Endodermal cell (in vitro differentiated cells): Measurements from ENCODE around the gene CDK9. TPM values are rescaled to one million over a fixed set of nuclear protein-coding genes. Genes with fewer than 3 reads are reported as not detected.

Experiments used
- DNase-seq: peaks from one replicate; pipeline ENCODE4 v3.0.0-alpha.2; 2017
- H3K27ac ChIP-seq: 2 replicates; pipeline ENCODE4 v1.5.1; 2013; ENCODE audit warnings: mild to moderate bottlenecking, low read depth, low read length, moderate library complexity
- H3K27me3 ChIP-seq: 2 replicates; pipeline ENCODE4 v1.6.1; 2013; ENCODE audit warnings: mild to moderate bottlenecking, low read length, moderate library complexity; ENCODE audit not compliant: insufficient read depth, control insufficient read depth, poor library complexity, severe bottlenecking
- H3K36me3 ChIP-seq: 2 replicates; pipeline ENCODE4 v1.7.0; 2013; ENCODE audit warnings: mild to moderate bottlenecking, low read length, moderate library complexity; ENCODE audit not compliant: control insufficient read depth, insufficient read depth
- H3K4me1 ChIP-seq: one replicate; pipeline ENCODE4 v1.7.0; 2013; ENCODE audit warnings: low read length; ENCODE audit not compliant: control insufficient read depth, insufficient read depth
- H3K4me3 ChIP-seq: 2 replicates; pipeline ENCODE4 v1.5.1; 2013; ENCODE audit warnings: mild to moderate bottlenecking, low read length, moderate library complexity
- H3K9ac ChIP-seq: 2 replicates; pipeline ENCODE4 v1.6.1; 2013; ENCODE audit warnings: mild to moderate bottlenecking, low read length, moderate library complexity; ENCODE audit not compliant: poor library complexity, severe bottlenecking; ENCODE audit errors: extremely low read depth
- H3K9me3 ChIP-seq: 2 replicates; pipeline ENCODE4 v1.6.1; 2013; ENCODE audit warnings: mild to moderate bottlenecking, low read length, moderate library complexity; ENCODE audit not compliant: control insufficient read depth
- H3K27ac Mint-ChIP-seq: 2 replicates; pipeline ENCODE4 v1.8.0; 2020; ENCODE audit warnings: mixed read lengths
- H3K27me3 Mint-ChIP-seq: 2 replicates; pipeline ENCODE4 v1.8.0; 2021; ENCODE audit warnings: mild to moderate bottlenecking, mixed read lengths; ENCODE audit not compliant: insufficient read depth
- H3K36me3 Mint-ChIP-seq: 2 replicates; pipeline ENCODE4 v1.8.0; 2020; ENCODE audit warnings: low read depth, mixed read lengths
- H3K4me1 Mint-ChIP-seq: 2 replicates; pipeline ENCODE4 v1.8.0; 2020; ENCODE audit warnings: mixed read lengths
- H3K4me3 Mint-ChIP-seq: 2 replicates; pipeline ENCODE4 v1.8.0; 2020; ENCODE audit warnings: mild to moderate bottlenecking, moderate library complexity, mixed read lengths
- H3K9me3 Mint-ChIP-seq: 2 replicates; pipeline ENCODE4 v1.8.0; 2020; ENCODE audit warnings: mild to moderate bottlenecking, mixed read lengths
- WGBS, 2 experiments: methylation state at CpG; one replicate each; pipeline versions ENCODE4 v1.1.5 to v1.1.7; 2013; ENCODE audit warnings: missing lambda C conversion rate in 2 of 2, mixed read lengths in 1 of 2; ENCODE audit not compliant: insufficient coverage in 1 of 2, insufficient read length in 1 of 2; 5-methylcytosine and 5-hydroxymethylcytosine counted together
- total RNA-seq, 2 donors: library from RNA; stranded (reverse); fragmentation: NEBNext Ultra II Directional in 1 of 2; extraction: Animal tissue kit (Norgen Biotek cat#: 25700) in 1 of 2; gene quantifications; 2 replicates in 1 of 2; 3 replicates in 1 of 2; pipeline ENCODE4 v1.2.1, GENCODE V29; 2021
- TF ChIP-seq, protein P1 (sequence below): fragments of 200-600 bp; sonication (generic); conservative IDR thresholded peaks from 2 replicates; pipeline ENCODE4 v1.5.0; 2021; ENCODE audit warnings: antibody characterized with exemption, mild to moderate bottlenecking

Gene CDK9
- total RNA-seq, 2 donors from 2014 or later, result 97.1 to 101 TPM

DNA sequence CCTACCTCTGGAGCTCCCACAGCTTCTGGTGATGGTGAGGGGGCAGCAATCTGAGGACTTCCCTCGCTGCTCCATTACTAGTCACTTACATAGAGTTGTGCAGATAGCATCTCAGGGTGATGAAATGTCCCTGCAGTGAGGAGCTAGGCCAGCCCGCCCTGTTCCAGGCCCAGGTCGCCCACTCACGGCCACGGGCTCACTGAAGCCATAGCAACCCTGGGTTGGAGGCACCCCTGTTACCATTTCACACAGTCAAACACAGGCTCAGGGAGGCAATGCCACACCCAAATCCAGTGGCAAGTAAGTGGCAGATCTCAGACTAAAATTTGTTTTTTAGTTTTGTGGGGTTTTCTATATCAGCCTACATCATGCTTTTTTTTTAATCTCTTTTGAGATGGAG, 27.0 kb upstream of the CDK9 start:
- peaks cover 26% of the 10 kb centered on the region for H3K27me3 ChIP-seq
- no peaks in the 10 kb centered on the region for H3K36me3 Mint-ChIP-seq
- no peaks in the 10 kb centered on the region for H3K36me3 ChIP-seq
- H3K4me1 Mint-ChIP-seq, result peaks cover 2% of the 10 kb centered on the region
- H3K4me3 ChIP-seq, result no peak overlapping the region
- H3K9ac ChIP-seq, result no peak overlapping the region
- no peak for DNase-seq
- 85 to 100% methylated on average over 2 to 5 of the region's 5 CpGs for WGBS, 2 experiments
- no peaks in the 10 kb centered on the region for H3K9me3 ChIP-seq
- H3K27ac ChIP-seq, result no peak overlapping the region
- H3K9me3 Mint-ChIP-seq, result no peaks in the 10 kb centered on the region
- H3K27ac Mint-ChIP-seq, result no peak overlapping the region
- TF ChIP-seq, protein P1, sequence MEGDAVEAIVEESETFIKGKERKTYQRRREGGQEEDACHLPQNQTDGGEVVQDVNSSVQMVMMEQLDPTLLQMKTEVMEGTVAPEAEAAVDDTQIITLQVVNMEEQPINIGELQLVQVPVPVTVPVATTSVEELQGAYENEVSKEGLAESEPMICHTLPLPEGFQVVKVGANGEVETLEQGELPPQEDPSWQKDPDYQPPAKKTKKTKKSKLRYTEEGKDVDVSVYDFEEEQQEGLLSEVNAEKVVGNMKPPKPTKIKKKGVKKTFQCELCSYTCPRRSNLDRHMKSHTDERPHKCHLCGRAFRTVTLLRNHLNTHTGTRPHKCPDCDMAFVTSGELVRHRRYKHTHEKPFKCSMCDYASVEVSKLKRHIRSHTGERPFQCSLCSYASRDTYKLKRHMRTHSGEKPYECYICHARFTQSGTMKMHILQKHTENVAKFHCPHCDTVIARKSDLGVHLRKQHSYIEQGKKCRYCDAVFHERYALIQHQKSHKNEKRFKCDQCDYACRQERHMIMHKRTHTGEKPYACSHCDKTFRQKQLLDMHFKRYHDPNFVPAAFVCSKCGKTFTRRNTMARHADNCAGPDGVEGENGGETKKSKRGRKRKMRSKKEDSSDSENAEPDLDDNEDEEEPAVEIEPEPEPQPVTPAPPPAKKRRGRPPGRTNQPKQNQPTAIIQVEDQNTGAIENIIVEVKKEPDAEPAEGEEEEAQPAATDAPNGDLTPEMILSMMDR, result no peak
- no peaks in the 10 kb centered on the region for H3K4me1 ChIP-seq
- no peak overlapping the region for H3K4me3 Mint-ChIP-seq
- peaks cover 28% of the 10 kb centered on the region for H3K27me3 Mint-ChIP-seq

DNA sequence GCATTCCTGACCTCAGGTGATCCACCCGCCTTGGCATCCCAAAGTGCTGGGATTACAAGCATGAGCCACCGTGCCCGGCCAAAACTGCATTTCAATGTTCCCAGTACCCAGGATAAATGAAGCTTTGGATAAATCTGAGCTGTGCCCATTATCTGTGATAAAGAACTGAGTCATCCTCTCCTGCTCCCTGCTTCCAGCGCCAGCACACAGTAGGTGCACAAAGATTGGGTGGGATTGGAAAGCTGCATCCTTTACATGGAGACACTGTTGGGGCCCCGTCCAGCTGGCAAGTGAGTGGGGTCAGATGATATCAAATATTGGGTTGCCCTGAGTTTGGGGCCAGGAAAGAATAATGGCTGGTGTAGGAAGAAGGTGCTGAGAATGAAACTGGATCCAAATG, 24.8 kb upstream of the CDK9 start:
- no peak for DNase-seq
- Mint-ChIP-seq H3K4me3 (no peak overlapping the region), H3K36me3 (no peaks in the 10 kb centered on the region), H3K27ac (no peak overlapping the region), H3K9me3 (no peaks in the 10 kb centered on the region), H3K27me3 (peaks cover 12% of the 10 kb centered on the region), H3K4me1 (peaks cover 2% of the 10 kb centered on the region)
- Histone ChIP-seq H3K36me3 (no peaks in the 10 kb centered on the region), H3K4me1 (no peaks in the 10 kb centered on the region), H3K4me3 (no peak overlapping the region), H3K9me3 (no peaks in the 10 kb centered on the region), H3K27ac (no peak overlapping the region), H3K27me3 (peaks cover 6% of the 10 kb centered on the region), H3K9ac (no peak overlapping the region)
- 87 to 95% methylated on average over 4 to 5 of the region's 5 CpGs for WGBS, 2 experiments
- TF ChIP-seq, protein P1, result no peak

DNA sequence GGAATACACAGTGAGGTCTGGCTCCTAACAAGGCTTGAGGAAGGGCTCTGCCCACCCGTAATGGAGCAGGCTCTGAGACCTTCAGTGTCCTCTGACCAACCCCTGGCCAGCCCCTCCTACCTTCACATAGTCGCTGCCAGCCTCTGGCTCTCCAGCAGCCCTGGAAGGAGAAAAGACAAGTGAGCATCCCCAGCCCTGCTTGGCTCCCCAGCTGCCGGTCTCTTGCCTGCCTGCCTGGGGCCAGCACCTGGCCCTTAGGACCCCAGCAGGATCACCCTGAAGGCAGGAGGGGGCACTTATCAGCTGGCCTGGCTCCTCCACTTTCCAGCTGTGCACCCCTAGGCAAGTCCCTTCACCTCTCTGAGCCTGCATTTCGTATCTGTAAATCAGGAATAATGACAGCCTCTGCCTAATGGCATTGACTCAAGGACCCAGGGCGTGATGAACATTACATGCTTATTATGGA, 24.3 kb upstream of the CDK9 start:
- peaks cover 2% of the 10 kb centered on the region for H3K4me1 Mint-ChIP-seq
- H3K36me3 Mint-ChIP-seq, result no peaks in the 10 kb centered on the region
- H3K4me3 Mint-ChIP-seq, result no peak overlapping the region
- H3K9me3 Mint-ChIP-seq, result no peaks in the 10 kb centered on the region
- H3K27ac ChIP-seq, result no peak overlapping the region
- H3K36me3 ChIP-seq, result no peaks in the 10 kb centered on the region
- WGBS, 2 experiments, result 70 to 71% methylated on average over 5 of the region's 5 CpGs
- DNase-seq, result peak; percentile 66
- H3K27me3 Mint-ChIP-seq, result peaks cover 9% of the 10 kb centered on the region
- H3K27me3 ChIP-seq, result peaks cover 1% of the 10 kb centered on the region
- no peak overlapping the region for H3K27ac Mint-ChIP-seq
- no peaks in the 10 kb centered on the region for H3K9me3 ChIP-seq
- TF ChIP-seq, protein P1, result no peak
- no peak overlapping the region for H3K4me3 ChIP-seq
- no peak overlapping the region for H3K9ac ChIP-seq
- no peaks in the 10 kb centered on the region for H3K4me1 ChIP-seq
